Stimulated activated CD8-positive, alpha-beta memory T cell treated with anti-CD3 and anti-CD28 coated beads, Interleukin-4, amount 100 ng/mL, for 1 hour (primary cell): Measurements from ENCODE around the gene UACA.

ENCODE experiments used
- DNase-seq, 2 donors: peaks; one replicate each; pipeline ENCODE4 v3.0.0-alpha.2; 2020; ENCODE audit warnings: low read depth in 2 of 2, low spot score in 1 of 2

UACA gene

GRCh38 chr15:70788114-70789049, 25.0 kb upstream of the UACA start:
- DNase-seq = no peak

DNA sequence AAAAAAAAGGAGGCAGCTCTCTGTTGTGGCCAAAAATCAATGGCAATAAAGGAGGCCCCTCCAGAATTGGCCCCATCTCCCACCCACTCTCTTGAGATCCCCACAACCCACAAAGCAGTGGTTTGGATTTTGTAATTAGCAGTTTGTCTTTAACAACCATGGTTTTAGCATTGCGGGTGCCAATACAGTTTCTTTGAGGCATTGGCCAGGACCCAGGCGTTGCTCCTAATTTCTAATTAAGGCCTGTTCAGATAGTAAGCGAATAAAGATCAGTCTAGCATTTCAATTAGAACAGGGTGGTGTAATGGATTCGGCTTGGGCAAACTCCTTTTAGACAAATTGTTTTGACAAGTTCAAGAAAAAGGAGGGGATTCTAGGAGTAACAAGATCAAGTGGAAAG, 23.6 kb upstream of the UACA start:
- no peak for DNase-seq

DNA sequence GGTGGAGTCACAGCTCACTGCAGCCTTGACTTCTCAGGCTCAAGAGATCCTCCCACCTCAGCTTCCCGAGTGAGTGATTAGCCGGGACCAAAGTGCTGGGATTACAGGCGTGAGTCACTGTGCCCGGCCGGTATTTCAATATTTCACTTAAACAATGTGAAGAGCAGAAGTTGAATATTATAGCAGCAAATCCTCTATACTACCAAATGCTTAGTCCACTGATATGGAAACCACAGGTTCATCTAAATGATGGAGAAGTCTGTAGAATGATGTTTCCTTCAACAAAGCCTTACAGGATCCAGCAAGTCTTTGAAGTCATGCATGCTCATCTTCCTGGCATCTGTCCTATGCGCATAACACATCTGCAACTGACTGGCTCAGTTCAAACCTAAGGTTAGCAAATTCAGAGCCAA, 20.3 kb upstream of the UACA start:
- DNase-seq = no peak

DNA sequence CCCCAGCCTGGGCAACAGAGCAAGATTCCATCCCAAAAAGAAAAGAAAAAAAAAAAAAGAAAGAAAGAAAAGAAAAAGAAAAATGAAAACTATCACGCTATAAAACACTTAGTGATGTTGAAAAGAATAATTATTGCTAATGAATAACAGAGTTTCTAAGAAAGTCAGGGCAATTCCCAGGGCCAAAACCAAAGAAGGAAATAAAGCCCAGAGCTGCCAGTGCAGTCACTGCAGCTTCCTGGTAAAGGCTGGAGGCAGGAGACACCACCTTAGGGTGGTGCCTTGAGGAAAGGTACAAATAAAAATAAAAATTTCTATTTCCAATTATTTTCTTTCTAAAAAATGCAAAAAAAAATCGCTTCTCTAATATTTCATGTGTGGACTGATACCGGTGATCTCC, 19.7 kb upstream of the UACA start:
- no peak for DNase-seq

GRCh38 chr15:70781236-70781635, 17.9 kb upstream of the UACA start:
- DNase-seq = no peak

DNA sequence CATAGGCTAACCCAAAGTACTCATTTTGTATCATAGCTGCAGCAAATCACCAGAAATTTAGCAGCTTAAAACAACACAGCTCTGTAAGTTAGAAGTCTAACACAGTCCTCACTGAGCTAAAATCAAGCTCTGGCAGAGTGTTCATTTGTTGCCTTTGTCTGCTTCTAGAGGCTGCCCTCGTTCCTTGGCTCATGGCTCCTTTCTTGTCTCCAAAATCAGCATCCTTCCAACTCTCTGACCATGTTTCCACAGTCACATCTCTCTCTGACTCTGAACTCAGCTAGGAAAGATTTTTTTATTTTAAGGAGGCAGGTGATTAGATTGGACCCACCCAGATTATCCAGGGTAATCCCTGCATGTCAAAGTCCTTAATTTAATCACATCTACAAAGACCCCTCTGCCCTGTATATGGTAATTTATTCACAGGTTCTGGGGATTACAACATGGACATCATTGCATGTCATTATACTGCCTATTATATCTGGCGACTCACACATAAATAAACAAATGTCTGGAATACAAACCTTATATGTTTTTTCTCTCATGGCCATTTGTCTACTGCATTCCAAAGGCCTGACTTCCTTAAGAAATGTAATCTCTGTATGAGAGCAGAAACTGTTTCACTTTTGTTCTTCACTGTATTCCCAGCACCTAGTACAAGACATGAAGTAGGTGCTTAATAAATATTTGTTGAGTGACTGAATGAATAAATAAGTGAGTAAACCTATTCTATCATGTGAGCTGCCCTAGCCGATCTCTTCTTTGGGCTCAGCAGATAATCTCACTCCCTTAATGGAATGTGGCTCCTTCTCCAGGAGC, 15.1 kb upstream of the UACA start:
- DNase-seq = no peak

DNA sequence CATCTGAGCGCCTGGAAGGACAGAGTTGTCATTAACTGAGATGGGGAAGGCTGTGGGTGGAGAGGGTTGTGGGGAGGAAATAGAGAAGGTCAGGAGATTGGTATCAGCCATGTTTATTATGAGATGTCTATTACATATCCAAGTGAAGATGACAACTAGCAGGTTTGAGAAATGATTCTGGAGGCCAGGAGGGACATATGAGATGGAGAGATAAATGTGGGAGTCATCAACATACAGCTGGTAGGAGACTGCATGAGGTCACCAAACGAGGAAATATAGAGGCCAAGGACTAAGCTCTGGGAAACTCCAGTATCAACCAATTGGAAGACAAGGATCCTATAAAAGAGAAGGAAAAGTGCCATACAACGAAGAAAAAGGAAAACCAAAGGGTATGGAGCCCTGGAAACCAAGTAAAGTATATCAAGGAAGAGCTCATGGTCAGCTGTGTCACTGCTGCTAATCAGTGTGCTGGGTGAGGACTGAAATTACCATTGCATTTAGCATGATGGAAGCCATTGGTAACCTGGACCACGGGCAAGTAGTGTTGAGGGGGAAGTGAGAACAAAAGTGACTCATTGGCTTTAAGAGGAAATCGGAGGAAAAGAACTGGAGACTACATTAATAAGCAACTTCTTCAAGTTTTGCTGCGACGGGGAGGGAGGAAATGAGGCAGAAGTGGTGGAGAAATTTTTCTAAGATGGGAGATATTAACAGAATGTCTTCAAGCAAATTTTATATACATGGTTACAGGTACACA, 14.0 kb upstream of the UACA start:
- no peak for DNase-seq

GRCh38 chr15:70775160-70775559, 11.8 kb upstream of the UACA start:
- no peak for DNase-seq

GRCh38 chr15:70772402-70772801, 9.0 kb upstream of the UACA start:
- DNase-seq = no peak

- DNase-seq = no peak
Measured at GRCh38 chr15:70770863-70771262, 7.5 kb upstream of the UACA start.

DNA sequence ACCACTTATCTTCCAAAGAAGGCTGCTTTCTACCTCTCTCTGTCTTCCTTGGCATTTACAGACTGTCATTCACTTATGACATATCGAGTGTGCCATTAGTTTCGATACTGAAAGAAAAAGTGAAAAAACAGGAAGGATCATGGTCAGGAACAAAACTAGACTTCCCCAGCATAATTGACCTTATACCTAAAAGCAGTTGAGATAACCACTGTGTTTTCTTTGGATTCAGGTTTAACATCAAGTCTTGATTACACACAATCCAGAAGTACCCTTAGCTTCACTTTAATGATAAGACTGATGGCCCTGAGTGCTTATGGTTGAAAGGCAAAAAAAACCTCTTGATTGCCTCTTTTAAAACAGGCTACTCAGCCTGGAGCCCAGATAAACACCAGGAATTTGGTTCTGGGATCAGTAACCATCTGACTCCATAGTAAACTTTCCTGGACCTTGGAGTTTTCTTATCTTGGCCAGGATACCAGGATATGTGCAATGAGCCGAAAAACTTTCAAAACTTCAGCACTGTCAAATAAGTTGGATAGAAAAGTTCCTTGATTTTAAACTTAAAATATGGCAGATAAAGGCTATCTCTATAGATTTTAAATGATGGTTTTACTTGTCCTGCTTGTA, 5.0 kb upstream of the UACA start:
- no peak for DNase-seq

DNA sequence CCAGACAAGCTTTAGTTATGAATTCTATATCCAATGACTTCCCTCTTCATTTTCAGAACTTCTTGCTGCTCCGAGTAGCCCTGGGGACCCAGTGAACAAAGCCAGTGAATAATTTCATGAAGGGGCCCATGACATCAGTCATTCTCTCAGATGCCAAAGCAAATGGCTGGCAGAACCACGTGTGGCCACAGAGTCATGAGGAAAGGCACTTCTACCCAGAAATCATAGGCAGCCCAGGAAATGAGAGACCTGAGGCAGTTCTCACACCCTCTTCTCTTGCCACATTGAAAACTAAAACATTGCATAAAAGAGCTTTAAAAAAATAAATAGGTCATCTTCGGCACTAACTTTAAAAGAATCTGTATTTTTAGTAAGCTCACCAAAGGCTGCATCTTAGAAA, 4.3 kb upstream of the UACA start:
- no peak for DNase-seq

GRCh38 chr15:70766597-70766996, 3.2 kb upstream of the UACA start:
- no peak for DNase-seq

- DNase-seq = no peak
Measured at GRCh38 chr15:70765504-70766281, 2.3 kb upstream of the UACA start.

DNA sequence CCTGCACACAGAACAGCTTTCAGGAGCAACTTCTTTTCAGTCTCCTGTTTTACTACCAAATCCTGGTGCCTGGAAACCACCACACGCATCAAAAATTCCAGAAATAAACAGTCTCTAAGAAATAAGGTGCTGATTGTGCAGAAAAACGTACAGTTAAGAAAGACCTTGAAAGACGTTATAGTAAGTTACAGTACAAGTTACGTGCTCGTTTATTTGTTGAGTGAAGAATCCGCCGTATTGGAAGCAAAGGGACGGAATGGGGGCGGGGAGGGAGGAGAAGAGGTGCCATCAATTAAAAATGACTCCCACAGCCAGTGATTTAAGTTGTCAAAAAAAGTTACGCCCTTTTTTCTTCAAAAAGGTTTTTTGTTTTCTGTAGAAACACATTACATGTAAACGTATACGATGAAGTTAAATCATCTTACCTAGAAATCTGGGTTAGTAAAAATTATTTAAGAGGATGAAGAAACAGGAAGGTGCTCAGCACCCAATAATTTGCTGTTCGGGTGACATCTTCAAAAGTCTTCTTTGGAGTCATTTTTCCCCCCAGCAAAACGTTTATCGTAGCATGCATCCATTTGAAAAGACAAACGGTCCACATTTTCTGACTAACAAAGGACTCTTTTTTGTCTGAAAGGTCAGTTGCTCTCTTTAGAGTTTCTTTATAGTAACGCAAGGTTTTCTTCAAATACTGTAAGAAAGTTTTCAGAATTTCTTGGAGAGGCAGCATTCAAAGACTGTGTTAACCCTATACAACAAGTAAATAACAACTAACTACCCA, 782 bp upstream of the UACA start:
- no peak for DNase-seq

DNA sequence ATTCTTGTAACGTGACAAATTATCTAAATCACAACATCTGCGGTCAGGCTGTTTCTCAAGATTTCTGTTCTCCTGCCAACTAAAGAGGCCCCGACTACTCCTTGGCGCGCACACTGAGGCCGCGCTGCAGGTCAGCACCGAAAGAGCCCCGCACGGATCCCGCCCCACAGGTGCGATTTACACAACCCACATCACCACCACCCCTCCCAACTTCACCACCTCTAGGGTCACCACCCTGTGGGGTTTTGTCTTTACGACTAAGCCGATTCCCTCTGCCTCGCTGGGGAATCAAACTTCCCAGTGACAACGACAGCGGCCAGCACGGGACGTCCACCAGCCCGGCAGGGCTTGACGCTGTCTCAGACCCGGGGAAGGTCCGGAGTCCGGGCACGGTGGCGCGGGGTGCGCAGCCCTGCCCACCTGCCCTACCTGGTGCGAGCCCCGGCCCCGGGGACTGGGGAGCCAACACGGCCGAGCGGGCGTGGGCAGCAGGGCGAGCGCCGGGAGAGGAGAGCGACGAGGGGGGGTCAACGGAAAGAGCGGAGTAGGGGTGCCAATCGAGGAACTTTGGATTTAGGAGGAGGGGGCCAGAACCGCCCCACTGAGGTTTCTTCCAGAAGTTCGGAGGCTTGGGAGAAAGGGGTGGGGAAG, 764 bp downstream of the UACA start:
- no peak for DNase-seq

- no peak for DNase-seq
Measured at GRCh38 chr15:70761931-70762468, 1.4 kb downstream of the UACA start.

GRCh38 chr15:70761046-70761445, 2.3 kb downstream of the UACA start:
- DNase-seq = no peak
